GM10847 (cell line): ENCODE data around the gene ZNF831.

Experiments used
- POLR2A ChIP-seq: IDR thresholded peaks from 2 replicates; pipeline ENCODE4 v1.6.1; 2011; ENCODE audit not compliant: insufficient read length; ENCODE audit errors: extremely low read depth

The ZNF831 gene

GRCh38 chr20:59253779-59254319 lies 90.2 kb downstream of the ZNF831 start:
- TF ChIP-seq POLR2A = no peak

DNA sequence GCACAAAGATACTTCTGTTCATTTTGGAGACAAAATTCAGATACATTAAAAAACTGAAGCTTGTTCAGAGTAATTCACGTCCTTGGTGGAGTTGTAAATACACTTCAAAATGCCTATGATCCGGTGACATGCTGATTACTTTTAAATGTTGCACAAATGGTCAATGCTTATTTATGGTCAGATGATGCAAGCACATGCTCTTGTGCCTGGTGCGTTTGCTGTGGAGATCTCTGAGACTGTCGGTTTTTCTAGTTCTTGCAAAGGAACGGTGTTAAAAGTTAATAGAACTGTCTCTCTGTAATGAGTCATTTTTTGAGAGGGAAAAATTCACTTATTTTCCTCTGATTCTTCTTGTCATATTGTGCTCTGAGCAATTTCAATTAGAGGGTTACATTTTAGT lies 91.6 kb downstream of the ZNF831 start:
- TF ChIP-seq POLR2A = no peak

DNA sequence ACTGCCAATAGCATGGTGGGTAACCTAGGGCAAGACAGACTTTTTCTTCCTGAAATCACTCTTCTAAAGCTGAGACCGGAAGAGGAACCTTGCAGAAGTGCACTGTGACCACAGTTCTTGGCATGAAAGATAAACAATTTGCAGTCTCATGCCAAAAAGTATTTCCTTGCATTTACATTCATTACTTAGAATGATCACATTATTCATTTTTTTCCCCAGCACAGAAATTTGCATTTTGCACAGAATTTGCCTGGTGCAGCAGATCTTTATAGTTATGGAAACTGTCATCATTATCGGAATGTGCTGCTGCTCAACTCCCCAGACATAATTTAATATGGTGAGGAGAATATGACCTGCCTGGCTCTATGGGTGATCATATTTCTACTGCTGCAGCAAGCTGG lies 94.6 kb downstream of the ZNF831 start:
- TF ChIP-seq POLR2A = no peak

DNA sequence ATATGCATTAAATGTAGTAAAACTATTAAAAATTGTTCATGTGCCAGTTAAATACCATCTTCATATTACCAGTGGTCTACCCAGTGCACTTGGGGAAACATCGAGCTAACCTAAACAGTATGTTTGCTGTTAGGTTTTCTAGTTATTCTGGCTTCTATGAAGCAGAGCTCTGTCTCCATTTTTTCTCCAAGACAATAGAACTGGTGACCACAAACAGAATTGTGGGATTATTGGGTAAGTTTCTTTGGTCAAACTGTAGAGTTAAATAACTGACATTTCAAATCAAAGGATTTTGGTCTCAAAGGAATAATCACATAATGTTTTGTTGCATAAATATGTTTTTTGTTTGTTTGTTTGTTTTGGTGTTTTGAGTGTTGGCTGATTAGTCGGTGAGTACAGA lies 96.3 kb downstream of the ZNF831 start:
- no peak for TF ChIP-seq POLR2A

DNA sequence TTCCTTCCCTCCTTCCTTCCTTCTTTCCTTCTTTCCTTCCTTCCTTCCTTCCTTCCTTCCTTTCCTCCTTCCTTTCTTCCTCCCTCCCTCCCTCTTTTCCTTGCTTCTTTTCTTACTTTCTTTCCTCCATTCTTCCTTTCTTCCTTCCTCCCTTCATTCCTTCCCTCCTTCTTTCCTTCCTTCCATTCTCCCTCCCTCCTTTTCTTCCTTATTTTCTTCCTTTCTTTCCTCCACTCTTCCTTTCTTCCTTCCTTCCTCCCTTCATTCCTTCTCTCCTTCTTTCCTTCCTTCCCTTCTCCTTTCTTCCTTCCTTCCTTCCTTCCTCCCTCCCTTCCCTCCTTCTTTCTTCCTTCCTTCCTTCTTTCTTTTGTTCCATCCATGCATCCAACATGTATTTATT lies 101.7 kb downstream of the ZNF831 start:
- TF ChIP-seq POLR2A = no peak

DNA sequence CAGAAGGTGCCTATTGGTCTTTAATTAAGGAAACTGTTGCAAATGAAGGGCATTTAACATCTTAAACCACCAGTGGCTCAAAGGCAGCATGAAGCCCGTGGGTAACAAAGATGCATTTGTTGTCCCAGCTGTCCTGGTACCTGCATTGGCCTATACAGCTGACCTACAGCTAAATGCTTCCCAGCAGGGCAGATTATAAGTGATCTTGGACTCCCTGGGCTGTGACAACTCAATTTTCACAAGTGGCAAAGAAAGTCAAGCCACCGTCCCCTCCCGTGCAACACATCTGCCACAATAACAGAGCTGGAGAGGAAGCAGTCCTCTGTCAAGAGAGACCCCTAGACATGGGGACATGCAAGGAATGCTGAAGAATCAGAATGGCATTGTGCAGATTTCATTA lies 105.2 kb downstream of the ZNF831 start:
- TF ChIP-seq POLR2A = no peak

DNA sequence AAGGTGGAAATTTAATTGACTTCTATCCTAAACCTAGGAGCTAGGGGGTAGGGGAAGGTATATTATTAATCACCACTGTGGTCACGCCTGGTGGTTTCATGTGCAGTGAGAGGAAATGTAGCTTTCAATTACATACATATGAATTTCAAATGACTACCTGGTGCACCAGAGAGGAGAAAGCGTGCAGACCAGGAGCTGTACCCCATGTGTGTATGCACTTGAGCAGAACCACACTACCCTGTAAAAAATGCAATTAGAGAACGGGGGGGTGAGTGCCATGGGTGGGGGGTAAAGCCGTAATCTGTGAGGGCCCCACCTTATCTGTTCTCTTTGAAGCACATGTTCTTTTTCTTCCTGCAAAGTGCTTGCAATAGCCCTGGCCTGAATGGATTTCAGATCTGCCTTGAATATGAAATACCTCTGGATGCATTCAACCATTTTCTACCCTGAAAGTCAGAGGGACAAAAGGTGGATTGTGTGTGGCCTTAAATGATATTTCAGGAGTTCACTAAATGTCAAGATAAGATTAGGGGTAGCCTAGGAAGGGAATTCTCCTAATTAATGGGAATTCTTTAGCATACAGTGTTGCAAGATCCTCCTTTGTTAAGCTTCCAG lies 105.9 kb downstream of the ZNF831 start:
- no peak for TF ChIP-seq POLR2A

GRCh38 chr20:59270380-59270779 lies 106.8 kb downstream of the ZNF831 start:
- no peak for TF ChIP-seq POLR2A

GRCh38 chr20:59273739-59274357 lies 110.2 kb downstream of the ZNF831 start:
- no peak for TF ChIP-seq POLR2A

DNA sequence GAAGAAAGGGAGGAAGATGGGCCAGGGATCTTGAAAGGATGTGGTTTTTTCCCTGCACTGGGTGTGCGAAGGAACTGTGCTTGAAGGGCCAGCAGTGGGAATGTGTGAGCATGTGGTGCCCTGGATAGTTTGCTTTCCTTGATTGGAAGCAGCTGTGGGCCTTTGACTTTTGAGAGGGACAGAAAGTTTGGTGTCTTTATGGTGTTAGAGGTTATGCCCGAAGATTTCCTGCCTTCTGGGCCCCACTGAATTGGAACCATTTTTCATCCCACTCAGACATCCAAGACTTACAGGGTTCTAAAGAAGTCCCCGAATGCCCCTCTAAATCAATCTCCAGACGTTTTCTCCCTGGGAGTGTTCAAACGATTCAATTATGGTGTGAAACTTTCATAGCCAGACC lies 113.3 kb downstream of the ZNF831 start:
- no peak for TF ChIP-seq POLR2A

DNA sequence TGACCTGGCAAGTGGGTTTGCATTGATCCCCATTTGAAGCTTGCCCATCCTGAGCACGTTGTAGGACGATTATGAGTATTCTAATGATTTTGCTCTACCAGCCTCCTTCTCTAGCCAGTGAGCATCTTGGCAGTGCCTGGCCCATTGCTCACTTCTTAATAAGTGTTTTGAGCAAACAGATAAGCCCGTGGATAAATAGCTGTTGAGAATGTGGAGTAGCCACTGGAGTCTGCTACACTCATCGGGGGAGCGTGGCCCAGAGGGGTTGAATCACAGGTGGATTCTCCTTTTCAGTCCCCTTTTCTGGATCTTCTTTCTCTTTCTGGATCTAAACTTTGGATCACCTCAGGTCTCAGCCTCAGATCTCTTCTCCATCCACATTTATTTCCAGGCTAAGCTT lies 120.8 kb downstream of the ZNF831 start:
- no peak for TF ChIP-seq POLR2A

GRCh38 chr20:59289994-59290393 lies 126.4 kb downstream of the ZNF831 start:
- TF ChIP-seq POLR2A = no peak

DNA sequence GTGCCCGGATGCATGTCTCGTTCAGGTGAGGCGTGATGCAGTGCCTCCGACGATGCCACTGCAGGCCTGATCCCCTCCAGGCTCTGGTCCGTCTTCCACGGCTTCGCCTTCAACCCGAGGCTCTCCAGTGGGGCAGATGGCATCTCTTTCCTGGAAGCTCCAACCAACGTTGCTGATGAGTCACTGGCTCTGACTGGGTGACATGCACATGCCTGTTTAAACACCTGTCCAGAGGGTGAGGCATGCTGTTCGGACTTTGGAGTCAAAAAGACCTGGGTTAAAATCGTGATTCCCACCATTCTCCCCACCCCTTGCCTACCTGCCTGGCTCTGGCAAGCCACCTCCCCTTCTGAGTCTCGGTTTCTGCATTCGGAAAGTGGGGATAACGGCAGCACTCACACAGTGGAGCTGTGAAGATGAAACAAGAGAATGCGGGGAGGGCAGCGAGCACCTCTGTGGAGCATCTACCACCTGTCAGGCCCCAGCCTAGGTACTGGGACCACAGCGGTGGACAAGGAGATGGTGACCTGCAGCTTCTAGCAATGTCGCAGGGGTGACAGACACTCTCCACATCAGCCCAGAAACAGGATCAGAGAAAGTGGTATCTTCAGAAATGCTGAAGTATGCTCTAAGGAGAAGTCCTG lies 128.2 kb downstream of the ZNF831 start:
- TF ChIP-seq POLR2A = no peak

DNA sequence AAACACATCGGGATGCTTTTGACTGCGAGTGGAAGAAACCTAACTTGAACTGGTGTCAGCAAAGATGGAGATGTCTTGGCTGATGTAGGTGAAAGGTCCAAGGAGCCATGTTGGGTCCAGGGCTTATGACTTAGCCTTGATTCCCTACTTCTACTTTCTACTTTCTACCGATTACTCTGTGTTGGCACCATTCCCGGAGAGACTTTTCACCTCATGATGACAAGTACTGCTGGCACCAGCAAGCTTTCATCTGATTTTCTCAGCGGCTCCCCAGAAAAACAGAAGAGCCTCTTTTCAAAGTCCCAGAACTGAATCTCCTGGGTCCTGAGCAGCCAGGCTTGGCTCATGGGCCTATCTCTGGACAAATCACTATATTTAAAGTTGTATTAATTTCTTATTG lies 131.9 kb downstream of the ZNF831 start:
- TF ChIP-seq POLR2A = no peak

GRCh38 chr20:59297686-59298085 lies 134.1 kb downstream of the ZNF831 start:
- no peak for TF ChIP-seq POLR2A

DNA sequence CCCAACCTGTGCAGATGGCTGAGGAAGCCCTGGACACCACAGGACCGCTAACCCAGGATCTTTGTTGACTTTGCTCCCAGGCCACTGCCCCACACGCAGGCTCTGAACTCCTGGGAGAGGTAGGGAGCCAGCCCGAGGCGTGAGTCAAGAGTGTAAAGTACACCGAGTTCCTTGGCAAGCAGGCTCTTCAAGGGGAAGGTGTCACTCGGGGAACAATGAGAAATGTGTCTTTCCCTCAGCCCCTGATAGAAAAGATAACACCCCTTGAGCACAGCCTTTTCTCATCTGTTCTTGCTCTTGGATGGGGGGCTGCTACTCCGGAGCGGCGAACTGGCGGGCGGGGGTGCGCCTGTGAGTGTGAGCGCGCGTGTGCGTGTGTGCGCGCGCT lies 136.3 kb downstream of the ZNF831 start:
- TF ChIP-seq POLR2A = no peak
